Osteoblast (primary cell): ENCODE data around the gene IP6K2. TPM values are rescaled to one million over a fixed set of nuclear protein-coding genes. Genes with fewer than 3 reads are reported as not detected.

Experiments used
- DNase-seq: peaks from one replicate; pipeline ENCODE4 v3.0.0; 2011; ENCODE audit warnings: low spot score, mixed read lengths; ENCODE audit not compliant: insufficient read length; ENCODE audit errors: missing footprints
- H2AFZ ChIP-seq: 2 replicates; pipeline ENCODE4 v1.6.0; 2011; ENCODE audit warnings: mild to moderate bottlenecking, low read length
- H3K27ac ChIP-seq: 2 replicates; pipeline ENCODE4 v1.5.1; 2011; ENCODE audit warnings: mild to moderate bottlenecking, low read depth, low read length, moderate library complexity
- H3K27me3 ChIP-seq: 2 replicates; pipeline ENCODE4 v1.6.0; 2012; ENCODE audit warnings: mild to moderate bottlenecking, control low read depth, inconsistent platforms, low read length, moderate library complexity; ENCODE audit not compliant: insufficient read depth
- H3K36me3 ChIP-seq: 2 replicates; pipeline ENCODE4 v1.5.1; 2011; ENCODE audit warnings: mild to moderate bottlenecking, low read length, control low read depth, moderate library complexity; ENCODE audit not compliant: insufficient read depth
- H3K4me1 ChIP-seq: 2 replicates; pipeline ENCODE4 v1.5.1; 2011; ENCODE audit warnings: mild to moderate bottlenecking, low read length, control low read depth, moderate library complexity; ENCODE audit not compliant: insufficient read depth
- H3K4me2 ChIP-seq: 2 replicates; pipeline ENCODE4 v1.6.0; 2011; ENCODE audit warnings: mild to moderate bottlenecking, low read length; ENCODE audit not compliant: insufficient read depth
- H3K4me3 ChIP-seq: fragments of 200-600 bp; sonication (generic); 3 replicates; pipeline ENCODE4 v1.5.1; 2012; ENCODE audit warnings: mild to moderate bottlenecking, low read length, inconsistent platforms; ENCODE audit not compliant: insufficient read depth
- H3K79me2 ChIP-seq: 2 replicates; pipeline ENCODE4 v1.6.0; 2012; ENCODE audit warnings: mild to moderate bottlenecking, low read length, control low read depth, inconsistent platforms; ENCODE audit not compliant: insufficient read depth
- H3K9me3 ChIP-seq: 2 replicates; pipeline ENCODE4 v1.5.1; 2011; ENCODE audit warnings: low read depth, low read length, control low read depth
- H4K20me1 ChIP-seq: 2 replicates; pipeline ENCODE4 v1.6.0; 2012; ENCODE audit warnings: mild to moderate bottlenecking, low read length, control low read depth; ENCODE audit not compliant: insufficient read depth
- CTCF ChIP-seq: IDR thresholded peaks from 2 replicates; pipeline ENCODE4 v1.5.1; 2011; ENCODE audit warnings: mild to moderate bottlenecking, low read depth, low read length, moderate library complexity; ENCODE audit errors: extremely low read depth
- total RNA-seq: library from RNA; depleted of rRNA; stranded (reverse); fragments of >200 nt; gene quantifications from 2 replicates; pipeline ENCODE4 v1.2.3, GENCODE V29; 2012

IP6K2 gene
- total RNA-seq, 1 donor: 44.9 TPM

GRCh38 chr3:48664929-48665328 lies 52.1 kb downstream of the IP6K2 start:
- H3K27ac ChIP-seq: peak overlapping the region; percentile 99
- H3K79me2 ChIP-seq: no peaks in the 10 kb centered on the region
- H3K27me3 ChIP-seq: no peaks in the 10 kb centered on the region
- H4K20me1 ChIP-seq: peaks cover 6% of the 10 kb centered on the region
- H3K4me2 ChIP-seq: no peak overlapping the region
- H3K4me1 ChIP-seq: peaks cover 18% of the 10 kb centered on the region
- no peak for TF ChIP-seq CTCF
- H2AFZ ChIP-seq: no peak overlapping the region
- H3K9me3 ChIP-seq: no peaks in the 10 kb centered on the region
- peak; percentile 27 for DNase-seq
- H3K4me3 ChIP-seq: no peak overlapping the region
- no peaks in the 10 kb centered on the region for H3K36me3 ChIP-seq

GRCh38 chr3:48664313-48664644 lies 52.7 kb downstream of the IP6K2 start:
- no peaks in the 10 kb centered on the region for H3K27me3 ChIP-seq
- peaks cover 6% of the 10 kb centered on the region for H4K20me1 ChIP-seq
- H3K27ac ChIP-seq: peak overlapping the region; percentile 99
- H3K79me2 ChIP-seq: no peaks in the 10 kb centered on the region
- peak overlapping the region; percentile 85 for H3K4me3 ChIP-seq
- peak overlapping the region; percentile 99 for H3K4me2 ChIP-seq
- peaks cover 18% of the 10 kb centered on the region for H3K4me1 ChIP-seq
- H2AFZ ChIP-seq: peak overlapping the region; percentile 59
- no peak for DNase-seq
- H3K9me3 ChIP-seq: no peaks in the 10 kb centered on the region
- no peak for TF ChIP-seq CTCF
- H3K36me3 ChIP-seq: no peaks in the 10 kb centered on the region

- Histone ChIP-seq H3K4me2 (peak overlapping the region; percentile 99), H3K4me3 (peak overlapping the region; percentile 85), H4K20me1 (peaks cover 6% of the 10 kb centered on the region), H2AFZ (peak overlapping the region; percentile 92), H3K36me3 (no peaks in the 10 kb centered on the region), H3K27ac (peak overlapping the region; percentile 99), H3K27me3 (no peaks in the 10 kb centered on the region), H3K9me3 (no peaks in the 10 kb centered on the region), H3K4me1 (peaks cover 18% of the 10 kb centered on the region), H3K79me2 (no peaks in the 10 kb centered on the region)
- peak; percentile 100 for DNase-seq
- TF ChIP-seq CTCF: peak; percentile 86
Measured at GRCh38 chr3:48663489-48664312, 53.3 kb downstream of the IP6K2 start.

- Histone ChIP-seq H4K20me1 (peaks cover 6% of the 10 kb centered on the region), H3K4me3 (peak within 1 kb of the TSS; percentile 85), H3K4me2 (peak within 1 kb of the TSS; percentile 99), H2AFZ (peak within 1 kb of the TSS; percentile 92), H3K36me3 (no peaks in the 10 kb centered on the region), H3K27me3 (no peaks in the 10 kb centered on the region), H3K27ac (peak within 1 kb of the TSS; percentile 99), H3K9me3 (no peaks in the 10 kb centered on the region), H3K79me2 (no peaks in the 10 kb centered on the region), H3K4me1 (peaks cover 18% of the 10 kb centered on the region)
- peak; percentile 98 for DNase-seq
- no peak for TF ChIP-seq CTCF
Measured at GRCh38 chr3:48662753-48663488, 54.1 kb downstream of the IP6K2 start, which contains the start of gene CELSR3. Gene CELSR3 (minus strand): TSS chr3:48662886. CDS start chr3:48662634, 252 bp downstream.
